MM.1S (cell line): ENCODE measurements around the gene MB.

Experiments
- DNase-seq: peaks from one replicate; pipeline ENCODE4 v3.0.0-alpha.2; 2015
- H2AFZ ChIP-seq: fragments of 300-600 bp; sonication (generic); 2 replicates; pipeline ENCODE4 v1.6.0; 2016; ENCODE audit warnings: antibody characterized with exemption, low read length
- H3F3A ChIP-seq: fragments of 300-600 bp; sonication (generic); 2 replicates; pipeline ENCODE4 v1.6.1; 2016; ENCODE audit warnings: mild to moderate bottlenecking, antibody characterized with exemption, low read length, moderate library complexity, mixed read lengths; ENCODE audit not compliant: insufficient read depth
- H3K27ac ChIP-seq: fragments of 300-600 bp; sonication (generic); 2 replicates; pipeline ENCODE4 v1.5.1; 2016; ENCODE audit warnings: mild to moderate bottlenecking, low read length
- H3K27me3 ChIP-seq: fragments of 300-600 bp; sonication (generic); replicated peaks from 2 replicates; pipeline ENCODE4 v1.6.0; 2016; ENCODE audit warnings: low read length; ENCODE audit not compliant: insufficient read depth
- H3K36me3 ChIP-seq: fragments of 300-600 bp; sonication (generic); replicated peaks from 2 replicates; pipeline ENCODE4 v1.6.1; 2016; ENCODE audit warnings: mild to moderate bottlenecking, low read length, mixed read lengths; ENCODE audit not compliant: insufficient read depth
- H3K4me1 ChIP-seq: fragments of 300-600 bp; sonication (generic); 2 replicates; pipeline ENCODE4 v1.6.1; 2016; ENCODE audit warnings: low read length, mixed read lengths
- H3K4me2 ChIP-seq: fragments of 300-600 bp; sonication (generic); 2 replicates; pipeline ENCODE4 v1.6.0; 2016; ENCODE audit warnings: low read depth, low read length
- H3K4me3 ChIP-seq: fragments of 300-600 bp; sonication (generic); 2 replicates; pipeline ENCODE4 v1.5.1; 2016; ENCODE audit warnings: low read length, mixed read lengths
- H3K79me2 ChIP-seq: fragments of 300-600 bp; sonication (generic); 2 replicates; pipeline ENCODE4 v1.6.1; 2016; ENCODE audit warnings: mixed run types, low read length, mixed read lengths
- H3K9ac ChIP-seq: fragments of 300-600 bp; sonication (generic); 2 replicates; pipeline ENCODE4 v1.6.1; 2016; ENCODE audit warnings: low read length, mixed read lengths
- H3K9me2 ChIP-seq: fragments of 300-600 bp; sonication (generic); replicated peaks from 2 replicates; pipeline ENCODE4 v1.6.1; 2016; ENCODE audit warnings: mild to moderate bottlenecking, low read length, mixed read lengths; ENCODE audit not compliant: insufficient read depth
- H3K9me3 ChIP-seq: fragments of 300-600 bp; sonication (generic); replicated peaks from 2 replicates; pipeline ENCODE4 v1.6.1; 2016; ENCODE audit warnings: mild to moderate bottlenecking, low read length, mixed read lengths; ENCODE audit not compliant: insufficient read depth
- H4K20me1 ChIP-seq: fragments of 300-600 bp; sonication (generic); 2 replicates; pipeline ENCODE4 v1.6.1; 2016; ENCODE audit warnings: mild to moderate bottlenecking, low read length, moderate library complexity, mixed read lengths; ENCODE audit not compliant: insufficient read depth
- EZH2 ChIP-seq: fragments of 300-600 bp; sonication (generic); optimal IDR thresholded peaks from 2 replicates; pipeline ENCODE3; 2017; ENCODE audit warnings: low read depth, mild to moderate bottlenecking, antibody characterized with exemption, low read length, mixed read lengths
- EZH2phosphoT487 ChIP-seq: fragments of 300-600 bp; sonication (generic); IDR thresholded peaks from 2 replicates; pipeline ENCODE4 v1.6.1; 2018; ENCODE audit warnings: antibody characterized with exemption, low read length
- TF ChIP-seq, protein P1 (sequence below): fragments of 300-600 bp; sonication (generic); IDR thresholded peaks from 2 replicates; pipeline ENCODE4 v1.5.1; 2016; ENCODE audit warnings: antibody characterized with exemption, low read length, mixed read lengths

MB gene

DNA sequence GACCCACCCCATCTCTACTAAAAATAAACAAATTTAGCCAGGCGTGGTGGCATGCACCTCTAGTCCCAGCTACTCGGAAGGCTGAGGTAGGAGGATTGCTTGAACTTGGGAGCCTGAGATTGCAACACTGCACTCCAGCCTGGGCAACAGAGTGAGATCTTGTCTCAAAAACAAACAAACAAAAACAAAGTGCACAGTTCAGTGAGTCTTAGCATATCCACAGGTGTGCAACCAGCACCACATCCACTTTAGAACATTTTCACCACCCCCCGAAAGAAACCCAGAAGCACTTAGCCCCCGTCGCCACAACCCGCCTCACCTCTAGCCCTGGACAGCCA is 27.4 kb downstream of the MB start:
- no peaks in the 10 kb centered on the region for H3F3A ChIP-seq
- H3K27ac ChIP-seq = no peak overlapping the region

DNA sequence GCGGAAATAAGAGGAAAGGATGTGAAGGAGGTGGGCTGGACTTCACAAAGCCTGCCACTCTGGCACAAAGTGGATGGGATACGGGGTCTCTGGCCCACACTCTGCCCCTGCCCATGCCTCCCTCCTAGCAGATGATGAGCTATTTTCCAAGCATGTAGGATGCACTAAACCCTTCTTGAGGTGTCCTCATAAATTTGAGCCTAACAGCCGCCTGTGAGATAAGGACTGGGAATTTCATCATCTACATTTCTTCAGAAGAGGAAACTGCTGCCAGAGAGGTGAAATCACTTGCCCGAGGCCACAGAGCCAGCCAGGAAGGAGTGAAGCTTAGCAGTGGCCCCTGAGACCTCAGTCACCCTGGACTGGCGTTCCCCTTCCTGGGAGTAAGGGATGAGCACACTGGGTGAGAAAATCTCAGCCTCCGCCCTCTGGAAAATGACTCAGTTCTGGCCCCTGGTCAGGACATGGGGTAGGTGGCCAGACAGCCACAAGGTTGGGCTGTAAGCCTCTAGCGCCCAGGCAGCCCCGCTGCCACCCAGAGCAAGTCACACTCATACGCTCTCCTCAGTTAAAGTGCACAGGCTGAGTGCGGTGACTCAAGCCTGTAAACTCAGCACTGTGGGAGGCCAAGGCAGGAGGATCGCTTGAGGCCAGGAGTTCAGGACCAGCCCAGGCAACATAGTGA is 27.9 kb downstream of the MB start:
- Histone ChIP-seq H3K4me1 (no peaks in the 10 kb centered on the region), H4K20me1 (no peaks in the 10 kb centered on the region), H3K9ac (no peak overlapping the region), H3K4me3 (no peak overlapping the region), H3K9me3 (no peaks in the 10 kb centered on the region), H3K79me2 (no peaks in the 10 kb centered on the region), H3K36me3 (no peaks in the 10 kb centered on the region), H3K4me2 (no peak overlapping the region), H3K27me3 (peaks cover 8% of the 10 kb centered on the region; the same call in 1 of the 2 replicates), H3K9me2 (no peaks in the 10 kb centered on the region), H2AFZ (no peak overlapping the region), H3K27ac (no peak overlapping the region), H3F3A (no peaks in the 10 kb centered on the region)
- TF ChIP-seq, protein P1, sequence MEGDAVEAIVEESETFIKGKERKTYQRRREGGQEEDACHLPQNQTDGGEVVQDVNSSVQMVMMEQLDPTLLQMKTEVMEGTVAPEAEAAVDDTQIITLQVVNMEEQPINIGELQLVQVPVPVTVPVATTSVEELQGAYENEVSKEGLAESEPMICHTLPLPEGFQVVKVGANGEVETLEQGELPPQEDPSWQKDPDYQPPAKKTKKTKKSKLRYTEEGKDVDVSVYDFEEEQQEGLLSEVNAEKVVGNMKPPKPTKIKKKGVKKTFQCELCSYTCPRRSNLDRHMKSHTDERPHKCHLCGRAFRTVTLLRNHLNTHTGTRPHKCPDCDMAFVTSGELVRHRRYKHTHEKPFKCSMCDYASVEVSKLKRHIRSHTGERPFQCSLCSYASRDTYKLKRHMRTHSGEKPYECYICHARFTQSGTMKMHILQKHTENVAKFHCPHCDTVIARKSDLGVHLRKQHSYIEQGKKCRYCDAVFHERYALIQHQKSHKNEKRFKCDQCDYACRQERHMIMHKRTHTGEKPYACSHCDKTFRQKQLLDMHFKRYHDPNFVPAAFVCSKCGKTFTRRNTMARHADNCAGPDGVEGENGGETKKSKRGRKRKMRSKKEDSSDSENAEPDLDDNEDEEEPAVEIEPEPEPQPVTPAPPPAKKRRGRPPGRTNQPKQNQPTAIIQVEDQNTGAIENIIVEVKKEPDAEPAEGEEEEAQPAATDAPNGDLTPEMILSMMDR = no peak
- TF ChIP-seq EZH2 = no peak
- no peak for TF ChIP-seq EZH2phosphoT487
- DNase-seq = no peak

More for the DNA sequence above, 27.4 kb downstream of the MB start:
- H3K9ac ChIP-seq = no peak overlapping the region
- H3K4me3 ChIP-seq = no peak overlapping the region
- H3K4me1 ChIP-seq = no peaks in the 10 kb centered on the region
- H3K79me2 ChIP-seq = no peaks in the 10 kb centered on the region
- no peaks in the 10 kb centered on the region for H3K9me2 ChIP-seq
- TF ChIP-seq EZH2 (no peak), EZH2phosphoT487 (no peak)
- TF ChIP-seq, protein P1 = no peak
- H3K4me2 ChIP-seq = no peak overlapping the region
- H3K9me3 ChIP-seq = no peaks in the 10 kb centered on the region
- no peaks in the 10 kb centered on the region for H3K36me3 ChIP-seq
- H2AFZ ChIP-seq = no peak overlapping the region
- no peaks in the 10 kb centered on the region for H4K20me1 ChIP-seq
- H3K27me3 ChIP-seq = peaks cover 8% of the 10 kb centered on the region; the same call in 1 of the 2 replicates
- DNase-seq = no peak

DNA sequence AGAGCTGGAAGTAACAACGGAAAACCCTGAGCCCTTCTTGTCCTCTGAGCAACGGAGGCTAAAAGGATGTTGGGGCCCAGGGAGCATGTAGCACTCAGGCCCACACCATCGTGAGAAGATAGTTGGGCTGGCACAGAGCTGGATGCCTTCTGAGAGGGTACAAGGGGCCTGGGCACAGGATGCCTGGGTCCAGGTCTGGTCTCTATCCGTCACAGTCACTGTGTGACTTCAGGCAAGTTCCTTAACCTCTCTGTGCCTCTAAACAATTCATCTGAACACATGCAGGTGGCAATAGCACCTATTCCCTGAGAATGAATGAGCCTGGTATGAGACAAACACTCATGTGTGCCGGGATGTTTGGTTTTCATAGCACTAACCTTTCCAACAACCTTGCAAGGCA is 29.2 kb downstream of the MB start:
- no peaks in the 10 kb centered on the region for H3K9me3 ChIP-seq
- H3F3A ChIP-seq = no peaks in the 10 kb centered on the region
- no peak overlapping the region for H3K27ac ChIP-seq
- no peak overlapping the region for H3K4me2 ChIP-seq
- H2AFZ ChIP-seq = no peak overlapping the region
- no peaks in the 10 kb centered on the region for H4K20me1 ChIP-seq
- H3K27me3 ChIP-seq = peaks cover 8% of the 10 kb centered on the region; the same call in 1 of the 2 replicates
- no peak overlapping the region for H3K4me3 ChIP-seq
- H3K9ac ChIP-seq = no peak overlapping the region
- no peaks in the 10 kb centered on the region for H3K9me2 ChIP-seq
- no peak for TF ChIP-seq EZH2phosphoT487
- no peak for TF ChIP-seq EZH2
- TF ChIP-seq, protein P1 = no peak
- H3K4me1 ChIP-seq = no peaks in the 10 kb centered on the region
- no peaks in the 10 kb centered on the region for H3K79me2 ChIP-seq
- H3K36me3 ChIP-seq = no peaks in the 10 kb centered on the region
- no peak for DNase-seq
